Calu3 (cell line): ENCODE results near the gene PTPRN2. TPM values are rescaled to one million over a fixed set of nuclear protein-coding genes. Genes with fewer than 3 reads are reported as not detected.

ENCODE experiments used
- BruUV-seq: library from RNA; stranded (reverse); fragments of 400-500 nt; replicated peaks from 2 replicates; lab custom pipeline; 2021; lab: Mats Ljungman, UMichigan
- CTCF ChIA-PET: fragments of 300-600 bp; sonication (Branson Sonifier 250); formaldehyde crosslinking; loops from one replicate; lab custom pipeline; 2022; ENCODE audit warnings: antibody characterized with exemption; lab: Charles Lee
- DNase-seq: peaks from one replicate; pipeline ENCODE4 v3.0.0; 2022
- H3K27ac Mint-ChIP-seq: one replicate; pipeline ENCODE4 v1.8.0; 2022; ENCODE audit warnings: mixed read lengths; ENCODE audit not compliant: unreplicated experiment
- H3K27me3 Mint-ChIP-seq: one replicate; pipeline ENCODE4 v1.8.0; 2022; ENCODE audit warnings: mixed read lengths; ENCODE audit not compliant: unreplicated experiment
- H3K36me3 Mint-ChIP-seq: one replicate; pipeline ENCODE4 v1.8.0; 2022; ENCODE audit warnings: mild to moderate bottlenecking, moderate library complexity, mixed read lengths; ENCODE audit not compliant: insufficient read depth, unreplicated experiment
- H3K4me1 Mint-ChIP-seq: one replicate; pipeline ENCODE4 v1.8.0; 2022; ENCODE audit warnings: mild to moderate bottlenecking, low read depth, mixed read lengths; ENCODE audit not compliant: unreplicated experiment
- H3K4me3 Mint-ChIP-seq: one replicate; pipeline ENCODE4 v1.8.0; 2022; ENCODE audit warnings: mild to moderate bottlenecking, low read depth, moderate library complexity, mixed read lengths; ENCODE audit not compliant: unreplicated experiment
- H3K9me3 Mint-ChIP-seq: one replicate; pipeline ENCODE4 v1.8.0; 2022; ENCODE audit warnings: low read depth, mixed read lengths; ENCODE audit not compliant: unreplicated experiment
- intact Hi-C: fragments of 100-400 bp; cut with micrococcal nuclease; formaldehyde crosslinking; loops from one replicate; pipeline ENCODE4 v1.10.0; 2022; ENCODE audit not compliant: unreplicated experiment
- total RNA-seq: library from RNA; stranded (reverse); gene quantifications from 2 replicates; pipeline ENCODE4 v1.2.3, GENCODE V29; 2022
- TF ChIP-seq, protein P1 (sequence below): fragments of 200-600 bp; IDR thresholded peaks from one replicate; pipeline ENCODE4 v1.8.0; 2022; ENCODE audit warnings: antibody characterized with exemption; ENCODE audit not compliant: unreplicated experiment

The PTPRN2 gene
- total RNA-seq, 1 experiment from 2014 or later = 2.0 TPM

DNA sequence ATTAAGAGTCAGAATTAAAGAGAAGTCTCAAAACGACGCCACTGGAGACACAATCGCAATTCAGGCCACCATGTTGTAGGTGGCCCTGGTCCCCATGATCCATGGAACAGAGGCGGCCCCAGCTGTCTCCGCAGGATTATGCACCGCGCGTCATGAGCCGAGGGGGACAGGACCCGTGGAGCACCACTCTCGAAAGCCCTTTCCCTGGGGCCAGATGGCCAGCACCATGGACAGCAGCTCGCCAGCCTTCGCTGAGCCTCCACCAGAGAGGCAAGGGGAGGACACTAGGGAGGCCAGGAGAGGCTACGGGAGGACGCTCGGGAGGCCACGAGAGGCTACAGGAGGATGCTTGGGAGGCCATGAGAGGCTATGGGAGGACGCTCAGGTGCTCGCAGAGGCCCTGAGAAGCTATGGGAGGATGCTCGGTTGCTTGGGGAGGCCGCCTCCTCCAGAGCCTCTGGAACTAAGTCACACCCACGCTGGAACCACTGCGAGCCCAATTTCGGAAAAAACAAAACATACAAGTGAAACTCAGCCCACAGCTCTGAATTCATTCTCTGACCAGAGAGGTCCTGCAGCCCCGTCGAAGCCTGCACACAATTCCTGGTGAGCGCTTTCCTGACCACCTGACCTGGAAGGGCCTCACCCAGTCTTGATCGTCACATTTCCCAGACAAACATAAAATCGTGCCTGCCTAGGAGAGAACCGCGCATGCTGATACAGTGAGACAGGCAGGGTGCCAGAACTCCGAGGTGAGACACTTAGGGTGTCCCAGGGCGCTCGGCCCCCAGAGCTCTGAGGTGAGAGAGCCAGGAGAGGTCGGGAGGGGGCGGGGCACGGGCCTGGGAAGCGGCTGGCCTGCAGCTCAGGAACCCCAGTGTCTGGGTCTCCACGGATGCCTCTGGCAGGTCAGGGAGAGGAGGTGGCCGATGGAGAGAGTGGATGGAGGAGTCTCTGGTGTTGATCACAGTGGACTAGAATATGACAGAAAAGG, 224.4 kb downstream of the PTPRN2 start:
- Mint-ChIP-seq H3K9me3 (peaks cover 11% of the 10 kb centered on the region), H3K27ac (no peak overlapping the region), H3K4me3 (no peak overlapping the region), H3K4me1 (no peaks in the 10 kb centered on the region), H3K36me3 (peaks cover 10% of the 10 kb centered on the region), H3K27me3 (no peaks in the 10 kb centered on the region)
- TF ChIP-seq, protein P1, sequence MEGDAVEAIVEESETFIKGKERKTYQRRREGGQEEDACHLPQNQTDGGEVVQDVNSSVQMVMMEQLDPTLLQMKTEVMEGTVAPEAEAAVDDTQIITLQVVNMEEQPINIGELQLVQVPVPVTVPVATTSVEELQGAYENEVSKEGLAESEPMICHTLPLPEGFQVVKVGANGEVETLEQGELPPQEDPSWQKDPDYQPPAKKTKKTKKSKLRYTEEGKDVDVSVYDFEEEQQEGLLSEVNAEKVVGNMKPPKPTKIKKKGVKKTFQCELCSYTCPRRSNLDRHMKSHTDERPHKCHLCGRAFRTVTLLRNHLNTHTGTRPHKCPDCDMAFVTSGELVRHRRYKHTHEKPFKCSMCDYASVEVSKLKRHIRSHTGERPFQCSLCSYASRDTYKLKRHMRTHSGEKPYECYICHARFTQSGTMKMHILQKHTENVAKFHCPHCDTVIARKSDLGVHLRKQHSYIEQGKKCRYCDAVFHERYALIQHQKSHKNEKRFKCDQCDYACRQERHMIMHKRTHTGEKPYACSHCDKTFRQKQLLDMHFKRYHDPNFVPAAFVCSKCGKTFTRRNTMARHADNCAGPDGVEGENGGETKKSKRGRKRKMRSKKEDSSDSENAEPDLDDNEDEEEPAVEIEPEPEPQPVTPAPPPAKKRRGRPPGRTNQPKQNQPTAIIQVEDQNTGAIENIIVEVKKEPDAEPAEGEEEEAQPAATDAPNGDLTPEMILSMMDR = no peak
- no peak for DNase-seq
- BruUV-seq = no TSS peak
- CTCF ChIA-PET = no interaction called here
- intact Hi-C loops = no loop called here

- intact Hi-C loops = no loop called here
- Mint-ChIP-seq H3K27ac (no peak overlapping the region), H3K4me3 (no peak overlapping the region), H3K36me3 (peaks cover 10% of the 10 kb centered on the region), H3K9me3 (peaks cover 13% of the 10 kb centered on the region), H3K4me1 (no peaks in the 10 kb centered on the region), H3K27me3 (no peaks in the 10 kb centered on the region)
- CTCF ChIA-PET = no interaction called here
- DNase-seq = no peak
- TF ChIP-seq, protein P1 = no peak
- no TSS peak for BruUV-seq
Observed at GRCh38 chr7:158362001-158362400, 225.6 kb downstream of the PTPRN2 start.

DNA sequence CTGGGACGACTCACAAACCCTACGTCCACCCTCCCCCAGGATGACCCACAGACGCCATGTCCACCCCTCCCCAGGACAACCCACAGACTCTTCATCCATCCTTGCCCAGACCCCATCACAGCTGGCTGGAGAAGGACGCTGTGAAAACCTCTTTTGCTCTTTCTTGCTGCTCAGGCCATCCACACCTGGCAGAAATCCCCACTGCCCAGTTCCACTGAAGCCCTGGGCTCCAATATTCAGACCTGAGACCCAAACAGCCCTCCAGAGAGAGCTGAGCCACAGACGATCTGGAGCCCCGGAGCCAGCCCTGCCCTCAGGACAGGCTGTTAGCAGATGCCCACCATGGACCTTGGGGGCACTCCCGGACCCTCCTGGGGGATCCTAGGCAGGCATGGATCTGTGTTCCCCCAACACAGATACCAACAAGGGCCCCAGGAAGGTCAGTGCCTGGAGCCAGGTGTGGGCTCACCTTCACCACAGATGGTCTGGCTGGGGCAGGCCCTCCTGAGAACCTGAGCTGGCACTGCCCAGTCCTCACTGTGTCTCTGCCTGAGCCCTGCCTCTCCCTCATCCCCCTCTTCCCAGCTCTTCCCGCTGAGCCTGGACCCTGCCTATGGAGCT, 226.2 kb downstream of the PTPRN2 start:
- Mint-ChIP-seq H3K27me3 (no peaks in the 10 kb centered on the region), H3K9me3 (peaks cover 13% of the 10 kb centered on the region), H3K4me3 (no peak overlapping the region), H3K27ac (peak overlapping the region; percentile 13), H3K36me3 (peaks cover 10% of the 10 kb centered on the region), H3K4me1 (no peaks in the 10 kb centered on the region)
- DNase-seq = no peak
- BruUV-seq = no TSS peak
- intact Hi-C loops = no loop called here
- CTCF ChIA-PET = no interaction called here
- TF ChIP-seq, protein P1 = no peak

GRCh38 chr7:158358926-158359645, 228.5 kb downstream of the PTPRN2 start:
- peaks cover 15% of the 10 kb centered on the region for H3K9me3 Mint-ChIP-seq
- DNase-seq = no peak
- TF ChIP-seq, protein P1 = no peak
- no peak overlapping the region for H3K4me3 Mint-ChIP-seq
- intact Hi-C loops = no loop called here
- H3K27me3 Mint-ChIP-seq = no peaks in the 10 kb centered on the region
- H3K4me1 Mint-ChIP-seq = no peaks in the 10 kb centered on the region
- no peak overlapping the region for H3K27ac Mint-ChIP-seq
- no TSS peak for BruUV-seq
- CTCF ChIA-PET = no interaction called here
- peaks cover 8% of the 10 kb centered on the region for H3K36me3 Mint-ChIP-seq
